Right lobe of liver (tissue), 4 donors: ENCODE measurements around the gene BPIFB6.

ENCODE experiments used
- POLR2A ChIP-seq: fragments of 450-650 bp; IDR thresholded peaks from one replicate; pipeline ENCODE4 v1.6.1; 2017; ENCODE audit warnings: antibody characterized with exemption, mild to moderate bottlenecking
- TF ChIP-seq, protein P1 (sequence below), 4 donors: fragments of 200-600 bp in 3 of 4; fragments of 450-650 bp in 1 of 4; IDR thresholded peaks; one replicate each; pipeline versions ENCODE4 v1.5.1 to v1.8.0; 2016 to 2022; ENCODE audit warnings: antibody characterized with exemption in 4 of 4, mild to moderate bottlenecking in 2 of 4
- donor health status: DM: no; HTN: no; CAD: no.
- donor health status: DM: no; HTN: no; CAD: no.
- donor health status: DM: no; HTN: yes; CAD: no.

DNA sequence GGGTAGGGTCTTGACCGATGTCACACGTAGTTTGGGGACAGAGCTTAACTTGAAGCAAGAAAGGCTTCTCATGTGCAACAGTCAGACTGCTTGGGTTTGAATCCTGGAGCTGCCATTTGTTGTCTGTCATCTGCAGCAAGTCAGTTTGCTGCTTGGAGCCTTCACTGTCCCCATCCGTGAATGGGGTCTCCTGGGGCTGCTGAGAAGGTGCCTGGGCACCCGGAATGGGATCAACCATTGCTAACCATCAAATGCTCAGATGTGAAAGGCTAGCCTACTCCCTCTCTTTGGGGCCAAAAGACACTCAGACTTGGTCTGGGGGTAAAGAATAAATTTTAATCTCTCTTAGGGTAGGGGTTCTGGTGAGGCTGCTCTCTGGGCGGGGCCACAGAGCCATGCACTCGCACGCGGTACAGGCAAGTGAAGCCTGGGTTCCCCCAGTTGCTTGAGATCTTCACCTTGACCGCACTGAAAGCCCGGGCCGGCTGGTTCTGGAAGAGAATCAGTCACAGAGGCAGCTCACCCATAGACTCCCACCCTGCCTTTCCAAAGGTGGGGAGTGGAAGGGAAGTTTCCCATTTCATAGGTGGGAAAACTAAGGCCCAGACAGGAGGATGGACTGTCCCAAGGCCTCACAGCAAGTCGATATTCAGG is 47.9 kb upstream of the BPIFB6 start:
- TF ChIP-seq, protein P1, sequence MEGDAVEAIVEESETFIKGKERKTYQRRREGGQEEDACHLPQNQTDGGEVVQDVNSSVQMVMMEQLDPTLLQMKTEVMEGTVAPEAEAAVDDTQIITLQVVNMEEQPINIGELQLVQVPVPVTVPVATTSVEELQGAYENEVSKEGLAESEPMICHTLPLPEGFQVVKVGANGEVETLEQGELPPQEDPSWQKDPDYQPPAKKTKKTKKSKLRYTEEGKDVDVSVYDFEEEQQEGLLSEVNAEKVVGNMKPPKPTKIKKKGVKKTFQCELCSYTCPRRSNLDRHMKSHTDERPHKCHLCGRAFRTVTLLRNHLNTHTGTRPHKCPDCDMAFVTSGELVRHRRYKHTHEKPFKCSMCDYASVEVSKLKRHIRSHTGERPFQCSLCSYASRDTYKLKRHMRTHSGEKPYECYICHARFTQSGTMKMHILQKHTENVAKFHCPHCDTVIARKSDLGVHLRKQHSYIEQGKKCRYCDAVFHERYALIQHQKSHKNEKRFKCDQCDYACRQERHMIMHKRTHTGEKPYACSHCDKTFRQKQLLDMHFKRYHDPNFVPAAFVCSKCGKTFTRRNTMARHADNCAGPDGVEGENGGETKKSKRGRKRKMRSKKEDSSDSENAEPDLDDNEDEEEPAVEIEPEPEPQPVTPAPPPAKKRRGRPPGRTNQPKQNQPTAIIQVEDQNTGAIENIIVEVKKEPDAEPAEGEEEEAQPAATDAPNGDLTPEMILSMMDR (IDR thresholded peaks at IDR 0.05), result no peak
- TF ChIP-seq POLR2A, result no peak
